ENCODE results near the gene C1QTNF6.
"Not testable (repeated sequence)": the region's sequence is repeated elsewhere in the genome, so short reads cannot be mapped to it uniquely, and the experiment has no call there.

Gene C1QTNF6

DNA sequence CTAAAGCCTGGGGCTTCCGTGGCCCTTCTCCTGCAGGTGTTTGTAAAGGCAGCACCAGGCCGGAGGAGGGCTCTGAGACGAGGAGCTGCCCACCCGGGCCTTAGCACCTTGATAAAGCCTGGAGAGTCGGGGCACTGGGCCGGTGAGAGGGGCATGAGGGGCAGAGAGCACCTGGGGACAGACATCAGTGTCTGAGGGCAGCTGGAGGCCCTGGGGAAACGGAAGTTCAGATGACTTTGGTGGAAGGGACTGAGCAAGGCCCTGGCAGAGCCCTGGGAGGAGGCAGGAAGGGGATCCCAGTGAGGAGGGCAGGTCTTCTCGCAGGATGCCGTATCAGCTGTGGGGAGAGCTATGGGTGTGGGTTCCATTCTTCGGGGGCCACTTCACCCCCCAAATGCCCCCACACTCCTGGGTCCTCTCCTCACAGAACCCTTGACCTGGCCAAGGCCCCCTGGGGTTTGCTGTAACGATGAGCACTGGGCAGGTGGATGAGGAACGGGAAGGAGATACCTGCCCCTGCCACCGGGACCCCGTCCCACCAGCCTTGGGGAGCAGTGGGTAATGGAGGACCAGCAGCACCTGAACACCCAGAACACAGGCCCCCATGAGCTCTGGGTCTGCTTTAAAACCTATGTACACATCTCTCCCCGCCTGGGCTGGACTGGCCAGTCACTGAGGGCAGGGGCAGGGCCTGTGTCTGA is 7.4 kb downstream of the C1QTNF6 start:
- in situ Hi-C loops (cut with HindIII; ENCODE audit: low sequenced_read_pairs), result loop anchor here (10.0 kb wide), 2 partner anchors 126 to 324 kb away; partner anchors contain the start of gene KCTD17

DNA sequence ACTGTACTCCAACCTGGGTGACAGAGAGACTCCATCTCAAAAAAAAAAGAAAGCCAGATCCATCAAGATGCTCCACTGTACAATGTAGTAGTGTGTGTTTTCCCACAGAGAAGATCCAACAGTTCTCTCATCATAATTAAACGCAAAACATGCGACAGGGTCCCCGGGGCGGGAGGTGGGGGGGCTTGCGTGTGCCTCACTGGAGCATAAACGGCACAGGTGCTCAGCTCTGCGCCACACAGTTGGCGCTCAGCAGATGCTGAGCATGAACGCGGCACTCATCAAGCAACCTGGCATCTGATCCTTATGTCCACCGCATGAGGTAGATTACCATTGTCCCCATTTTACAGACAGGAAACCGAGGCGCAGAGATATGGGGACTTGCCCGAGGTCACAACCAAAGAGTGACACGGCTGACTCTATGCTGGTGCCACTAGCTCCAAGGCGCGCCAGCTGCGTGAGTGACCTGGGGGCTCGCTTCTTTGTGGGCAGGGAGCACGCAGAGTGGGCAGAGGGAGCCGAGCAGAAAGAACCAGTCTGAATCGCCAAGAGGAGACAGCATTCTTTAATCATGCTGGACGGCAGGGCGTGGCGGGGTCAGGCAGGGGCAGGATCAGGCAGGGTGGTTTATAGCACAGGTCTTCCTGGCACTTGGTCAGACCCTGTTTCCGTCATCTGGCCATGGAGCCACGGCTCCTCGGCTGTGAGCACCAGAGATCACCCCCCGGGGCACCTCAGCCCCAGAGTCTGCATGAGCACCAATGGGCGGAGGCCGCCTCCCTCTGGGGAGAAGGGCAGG is 8.2 kb downstream of the C1QTNF6 start:
- in situ Hi-C loops (cut with HindIII; ENCODE audit: low sequenced_read_pairs), result loop anchor here (5.0 to 10.0 kb wide), 4 partner anchors 32 to 325 kb away; partner anchors contain the start of genes KCTD17 and SSTR3

DNA sequence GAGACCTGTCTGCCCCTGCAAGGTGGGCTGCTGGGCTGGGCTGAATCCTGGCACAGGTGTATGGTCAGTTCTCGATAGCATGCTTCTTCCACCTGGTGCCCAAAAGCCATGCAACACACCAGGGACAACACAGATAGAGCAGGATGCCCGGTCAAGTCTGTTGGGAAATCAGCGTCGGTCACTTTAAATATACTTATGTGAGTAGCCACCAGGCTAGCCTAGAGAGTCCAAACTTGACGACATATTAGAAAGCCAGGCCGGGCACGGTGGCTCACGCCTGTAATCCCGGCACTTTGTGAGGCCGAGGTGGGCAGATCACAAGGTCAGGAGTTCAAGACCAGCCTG is 8.9 kb downstream of the C1QTNF6 start:
- in situ Hi-C loops (cut with HindIII; ENCODE audit: low sequenced_read_pairs), result loop anchor here (5.0 kb wide), 2 partner anchors 33 to 148 kb away; partner anchors contain the start of gene SSTR3

DNA sequence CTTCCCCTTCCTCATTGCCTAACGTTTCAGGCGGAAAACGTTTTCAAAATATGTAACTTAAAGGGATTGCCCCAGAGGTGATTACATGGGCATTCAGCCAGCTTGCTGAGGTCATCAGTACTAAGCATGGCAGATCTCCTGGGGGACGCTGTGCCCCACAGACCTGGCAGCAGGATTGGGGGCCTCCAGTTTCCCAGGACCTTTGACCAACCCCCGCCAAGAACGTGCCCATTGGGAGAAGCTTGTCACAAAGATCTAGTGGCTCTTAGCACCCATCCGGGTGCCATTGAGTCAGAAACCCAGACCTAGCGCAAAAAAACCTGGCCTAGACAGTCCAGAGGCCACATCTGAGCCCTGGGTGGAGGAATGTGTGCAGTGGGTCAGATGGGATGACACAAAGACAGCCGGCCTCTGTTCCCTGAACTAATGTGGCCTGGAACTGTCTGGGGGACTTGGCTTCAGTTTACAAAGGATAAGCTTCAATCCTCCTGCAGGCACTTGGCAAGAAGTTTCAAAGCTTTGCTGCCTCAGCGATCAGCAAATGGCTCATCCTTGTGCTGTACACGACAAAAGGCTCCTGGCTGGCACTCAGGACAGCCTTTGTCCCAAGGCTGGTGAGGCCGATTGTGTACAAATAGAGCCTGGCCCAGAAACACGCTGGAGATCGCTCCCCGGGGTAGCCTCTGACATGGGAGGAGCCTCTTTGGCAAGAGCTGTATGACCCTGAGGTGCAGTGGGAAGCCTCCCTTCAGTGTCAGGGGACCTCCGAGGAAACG is 9.5 kb downstream of the C1QTNF6 start:
- in situ Hi-C loops (cut with HindIII; ENCODE audit: low sequenced_read_pairs), result loop anchor here (5.0 kb wide), 2 partner anchors 34 to 149 kb away; partner anchors contain the start of gene SSTR3

DNA sequence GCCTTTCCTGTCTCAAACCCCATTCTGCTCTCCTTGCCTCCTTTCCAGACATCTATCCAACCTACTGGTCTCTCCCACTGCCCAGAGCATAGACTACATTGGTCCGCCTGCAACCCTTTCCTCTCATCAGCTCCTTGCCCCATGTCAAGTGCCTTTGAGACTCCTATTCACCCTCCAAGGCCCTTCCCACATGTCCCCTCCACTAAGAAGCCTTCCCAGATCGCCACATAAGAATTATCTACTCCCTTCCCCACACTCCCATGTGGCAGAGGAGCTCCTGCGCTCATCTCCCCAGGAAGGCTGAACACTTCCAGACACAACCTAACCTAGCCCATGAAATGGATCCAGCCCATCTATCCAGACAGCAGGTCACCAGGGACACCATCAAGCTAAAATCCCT is 10.3 kb downstream of the C1QTNF6 start:
- in situ Hi-C loops (cut with HindIII; ENCODE audit: low sequenced_read_pairs), result loop anchor here (5.0 kb wide), 2 partner anchors 35 to 150 kb away; partner anchors contain the start of gene SSTR3

DNA sequence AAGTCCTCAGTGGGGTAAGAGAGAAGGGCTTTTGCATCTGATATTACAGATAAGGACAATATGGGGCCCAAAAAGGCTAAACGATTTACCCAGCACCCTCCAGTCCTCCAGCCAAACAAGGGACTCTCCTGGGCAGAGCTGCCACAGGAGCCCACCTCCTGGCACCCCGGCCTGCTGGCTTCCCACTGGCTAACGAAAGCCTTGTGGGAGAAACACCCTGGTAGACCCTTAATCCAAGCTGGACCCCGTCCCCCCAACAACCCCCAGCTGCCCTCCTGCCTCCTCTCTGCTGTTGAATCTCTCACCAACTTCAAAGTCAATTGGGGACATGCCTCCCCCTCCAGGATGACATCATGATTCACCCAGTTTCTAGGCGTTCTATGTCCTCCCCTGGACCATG is 10.8 kb downstream of the C1QTNF6 start:
- in situ Hi-C loops (cut with HindIII; ENCODE audit: low sequenced_read_pairs), result loop anchor here (5.0 kb wide), 2 partner anchors 35 to 150 kb away; partner anchors contain the start of gene SSTR3

DNA sequence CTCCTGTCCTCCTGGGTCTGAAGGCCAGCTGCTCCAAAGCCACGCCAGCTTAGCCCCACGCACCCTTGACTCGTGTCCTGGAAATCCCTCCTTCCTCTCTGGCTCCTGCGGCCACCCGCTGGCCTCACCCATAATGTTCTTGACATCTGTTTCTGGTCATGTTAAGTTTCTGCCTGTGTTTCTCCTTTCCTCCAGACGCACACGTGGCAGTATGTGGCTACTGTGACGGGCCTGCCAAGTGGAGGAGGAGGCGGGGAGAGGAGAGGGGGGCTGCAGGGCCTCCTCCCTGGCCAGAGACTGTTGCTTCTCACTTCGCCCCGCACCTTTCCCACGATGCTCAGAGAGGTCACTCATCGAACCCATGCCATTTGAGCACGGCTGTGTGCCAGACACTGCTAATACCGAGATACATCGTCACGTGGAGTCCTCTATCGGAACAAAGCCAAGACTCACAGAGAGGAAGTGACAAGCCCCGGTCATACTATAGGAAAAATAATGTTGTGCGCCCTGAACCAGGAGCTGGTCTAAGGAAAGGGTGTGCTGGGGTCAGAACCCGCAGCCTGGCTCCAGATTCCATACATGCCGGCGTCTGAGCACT is 11.5 kb downstream of the C1QTNF6 start:
- in situ Hi-C loops (cut with HindIII; ENCODE audit: low sequenced_read_pairs), result loop anchor here (5.0 kb wide), 2 partner anchors 36 to 151 kb away; partner anchors contain the start of gene SSTR3

DNA sequence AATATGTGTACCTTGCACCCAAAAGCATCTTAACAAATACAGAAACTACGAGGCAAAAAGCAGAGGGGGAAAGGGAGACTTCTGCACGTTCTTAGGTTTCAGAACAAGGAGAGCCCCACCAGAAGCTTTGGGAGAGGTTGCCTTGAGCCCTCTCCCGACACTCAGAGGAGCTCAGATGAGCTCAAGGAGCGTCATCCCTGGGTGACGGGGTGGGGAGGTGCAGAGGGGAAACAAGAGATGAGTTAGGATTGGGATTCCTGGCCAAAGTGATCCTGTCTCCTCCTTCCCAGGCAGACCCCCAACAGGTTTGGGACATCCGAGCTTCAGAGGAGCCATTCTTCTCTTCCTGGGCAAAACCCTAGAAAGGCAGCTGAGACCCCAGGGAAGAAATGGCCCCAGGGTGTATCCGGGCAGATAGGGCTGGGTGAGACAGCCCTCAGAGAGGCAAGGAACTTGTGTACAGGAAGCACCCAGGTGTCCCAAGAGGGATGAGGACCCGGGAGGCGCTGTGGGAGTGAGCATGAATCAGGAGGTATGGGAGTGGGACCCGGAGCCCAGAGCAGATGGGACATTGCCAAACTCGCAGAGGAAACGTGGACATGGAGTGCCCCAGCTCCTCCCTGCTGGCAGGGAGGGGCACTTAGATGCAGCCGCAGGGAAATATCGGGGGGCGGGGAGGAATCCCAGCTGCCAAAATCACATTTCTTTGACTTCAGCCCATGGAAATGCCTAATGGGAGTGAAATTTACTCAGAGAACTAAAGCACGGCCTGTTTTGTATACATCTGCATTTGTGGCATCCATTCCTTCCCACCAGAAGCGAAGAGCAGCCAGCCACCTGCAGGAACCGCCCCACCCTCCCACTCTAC is 12.4 kb downstream of the C1QTNF6 start:
- in situ Hi-C loops (cut with HindIII; ENCODE audit: low sequenced_read_pairs), result loop anchor here (5.0 kb wide), 2 partner anchors 37 to 152 kb away; partner anchors contain the start of gene SSTR3

DNA sequence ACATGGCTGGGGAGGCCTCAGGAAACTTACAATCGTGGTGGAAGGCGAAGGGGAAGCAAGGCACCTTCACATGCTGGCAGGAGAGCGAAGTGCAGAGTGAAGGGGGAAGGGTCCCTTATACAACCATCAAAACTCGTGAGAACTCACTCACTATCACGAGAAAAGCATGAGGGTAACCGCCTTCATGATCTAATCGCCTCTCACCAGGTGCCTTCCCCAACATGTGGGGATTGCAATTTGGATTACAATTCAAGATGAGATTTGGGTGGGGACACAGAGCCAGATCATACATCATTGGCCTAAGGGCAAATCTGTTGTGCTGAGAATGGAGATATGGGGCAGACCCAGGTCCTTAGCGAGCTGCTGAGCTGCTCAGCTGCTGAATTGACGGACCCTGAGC is 13.1 kb downstream of the C1QTNF6 start:
- in situ Hi-C loops (cut with HindIII; ENCODE audit: low sequenced_read_pairs), result loop anchor here (5.0 kb wide), 2 partner anchors 37 to 152 kb away; partner anchors contain the start of gene SSTR3

DNA sequence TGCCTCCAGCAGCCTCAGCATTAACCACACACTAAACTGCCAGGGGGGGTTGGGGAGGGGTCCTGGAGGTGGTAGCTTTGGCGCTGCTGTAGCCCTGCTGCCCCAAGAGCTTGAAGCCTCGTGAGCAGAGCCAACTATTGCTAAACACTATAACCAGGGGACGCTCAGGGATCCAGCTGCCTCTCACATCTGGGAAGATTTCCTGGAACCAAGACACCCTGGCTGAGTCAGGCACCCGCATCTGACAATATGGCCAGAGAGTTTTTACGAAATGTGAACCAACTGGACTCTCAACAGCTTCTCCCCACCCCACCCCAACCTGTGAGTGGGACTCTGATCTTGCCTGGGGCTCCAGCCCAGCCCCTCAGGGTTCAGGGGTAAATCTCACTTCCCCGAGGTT is 14.3 kb downstream of the C1QTNF6 start:
- in situ Hi-C loops (cut with HindIII; ENCODE audit: low sequenced_read_pairs), result no loop called here

DNA sequence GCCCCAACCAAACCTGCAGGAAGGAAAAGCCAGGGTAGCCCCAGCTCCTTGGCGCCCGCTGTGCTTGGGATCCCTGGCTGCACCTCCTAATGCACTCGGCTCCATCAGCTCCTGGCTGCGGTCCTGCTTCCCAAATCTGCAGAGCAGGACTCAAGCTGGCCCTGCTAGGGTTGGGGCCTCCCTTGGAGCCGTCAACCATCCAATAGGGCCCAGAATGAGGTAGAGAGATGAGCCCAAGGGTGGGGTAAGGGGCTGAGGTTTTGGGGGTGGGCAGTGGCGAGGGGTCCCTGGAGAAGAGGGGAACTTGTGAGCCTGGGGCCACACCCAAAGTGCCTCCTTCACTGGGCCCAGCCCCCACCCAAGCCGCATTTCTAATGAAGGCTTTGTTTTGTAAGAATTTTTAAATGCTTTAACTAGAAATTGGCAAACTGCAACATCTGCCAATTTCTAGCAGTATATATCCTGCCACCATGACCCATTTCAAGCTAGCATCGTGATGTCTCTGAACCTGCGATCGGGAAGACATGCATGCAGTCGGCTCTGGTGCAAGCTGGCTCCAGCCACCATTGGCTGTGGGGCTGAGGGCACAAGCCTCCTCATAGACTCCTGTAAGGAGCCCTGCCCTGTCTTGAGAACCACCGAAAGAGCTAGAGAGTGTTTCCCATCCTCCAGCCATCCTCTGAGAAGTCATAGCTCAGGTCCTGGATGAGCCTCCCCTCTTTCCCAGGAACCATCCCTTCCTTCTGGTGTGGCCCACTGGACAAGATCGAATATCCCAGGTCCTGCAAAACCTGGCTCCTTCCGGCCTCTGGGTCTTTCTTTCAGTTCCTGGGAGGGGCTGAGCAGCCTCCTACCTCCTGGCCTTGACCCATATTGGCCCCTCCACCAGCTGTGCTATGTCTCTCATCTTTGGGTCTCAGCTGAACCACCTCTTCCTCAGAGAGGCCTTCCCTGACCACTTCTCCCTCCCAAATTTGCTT is 15.5 kb downstream of the C1QTNF6 start:
- in situ Hi-C loops (cut with HindIII; ENCODE audit: low sequenced_read_pairs), result no loop called here

DNA sequence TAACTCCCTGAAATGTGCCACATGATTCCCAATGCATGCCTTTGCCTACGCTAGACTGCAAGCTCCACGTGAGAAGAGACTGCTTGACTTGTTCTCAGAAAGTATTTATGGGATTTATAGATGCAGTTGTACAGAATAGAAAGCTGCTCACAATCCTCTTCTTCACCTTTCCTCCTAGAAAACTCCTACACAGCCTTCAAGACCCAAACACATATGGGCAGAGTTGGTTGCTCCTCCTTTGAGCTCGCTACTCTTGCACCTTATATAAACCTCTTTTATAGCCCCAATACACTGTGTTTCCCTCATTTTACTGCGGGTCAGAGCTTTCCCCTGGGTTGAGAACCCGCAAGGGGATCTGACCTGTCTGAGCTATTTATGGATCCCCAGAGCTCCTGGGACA is 16.4 kb downstream of the C1QTNF6 start:
- in situ Hi-C loops (cut with HindIII; ENCODE audit: low sequenced_read_pairs), result no loop called here

- in situ Hi-C loops (cut with HindIII; ENCODE audit: low sequenced_read_pairs), result not testable (repeated sequence)
These were observed 17.2 kb downstream of the C1QTNF6 start for GRCh38 chr22:37170689-37171405.

GRCh38 chr22:37169947-37170688 is 17.9 kb downstream of the C1QTNF6 start:
- in situ Hi-C loops (cut with HindIII; ENCODE audit: low sequenced_read_pairs), result no loop called here

DNA sequence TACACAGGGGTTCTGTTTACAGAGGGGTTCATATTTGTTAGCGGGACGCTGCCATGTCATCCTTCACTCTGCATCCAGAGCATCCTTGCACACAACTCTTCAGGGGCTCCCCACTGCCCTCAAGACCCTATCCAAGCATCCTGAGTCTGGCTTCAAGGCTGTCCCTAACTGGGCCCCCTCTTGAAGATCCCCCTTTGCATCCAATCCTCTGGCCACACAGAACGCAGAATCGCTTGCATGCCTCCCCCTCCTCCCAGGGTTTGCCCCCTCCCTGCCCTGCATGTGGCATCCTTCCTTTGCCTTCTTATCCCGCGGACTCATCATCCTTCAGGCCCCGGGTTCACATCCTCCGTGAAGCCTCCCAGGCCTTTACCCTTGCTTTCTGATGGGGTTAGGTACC is 18.6 kb downstream of the C1QTNF6 start:
- in situ Hi-C loops (cut with HindIII; ENCODE audit: low sequenced_read_pairs), result no loop called here

DNA sequence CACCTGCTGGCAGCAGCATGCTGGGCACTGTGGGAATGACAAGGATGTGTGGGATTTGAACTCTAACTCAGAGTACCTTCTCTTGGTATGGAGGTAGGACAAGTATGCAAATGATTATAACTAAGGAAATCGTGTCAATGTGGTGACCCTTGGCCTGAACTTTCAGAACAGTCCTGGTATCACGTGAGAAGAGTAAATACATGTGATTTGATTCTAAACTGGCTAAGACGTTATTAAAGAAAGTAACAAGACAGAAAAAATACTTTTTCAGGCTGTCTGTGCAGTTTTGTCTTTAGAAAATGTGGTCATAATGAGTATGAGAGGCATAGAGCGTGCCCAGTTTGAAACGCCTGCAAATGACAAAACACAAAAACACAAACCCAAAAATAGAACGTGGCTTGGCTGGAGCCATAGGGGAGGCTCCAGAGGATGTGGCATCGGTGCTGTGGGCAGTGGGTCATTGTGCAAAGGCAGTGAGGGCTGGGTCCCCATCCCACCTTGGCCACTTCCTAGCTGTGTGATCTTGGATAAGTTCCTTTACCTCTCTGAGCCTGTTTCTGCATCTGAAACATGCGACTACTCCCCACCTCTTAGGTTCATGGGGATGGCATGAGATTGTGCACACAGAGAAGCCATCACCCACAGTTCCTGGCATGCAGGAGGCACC is 19.9 kb downstream of the C1QTNF6 start:
- in situ Hi-C loops (cut with HindIII; ENCODE audit: low sequenced_read_pairs), result no loop called here
